22Rv1 (cell line): ENCODE measurements around the gene POLR2L.

Source experiments
- H3K27ac ChIP-seq: fragments of 450-650 bp; 2 replicates; pipeline ENCODE4 v1.5.1; 2017
- ZFX ChIP-seq: fragments of 450-650 bp; IDR thresholded peaks from 2 replicates; pipeline ENCODE4 v1.6.1; 2017; ENCODE audit warnings: antibody characterized with exemption, borderline replicate concordance
- TF ChIP-seq, protein P1 (sequence below): fragments of 450-650 bp; IDR thresholded peaks from 2 replicates; pipeline ENCODE4 v1.5.1; 2017; ENCODE audit warnings: mild to moderate bottlenecking

POLR2L gene

GRCh38 chr11:875769-876301, 33.5 kb upstream of the POLR2L start:
- TF ChIP-seq, protein P1, sequence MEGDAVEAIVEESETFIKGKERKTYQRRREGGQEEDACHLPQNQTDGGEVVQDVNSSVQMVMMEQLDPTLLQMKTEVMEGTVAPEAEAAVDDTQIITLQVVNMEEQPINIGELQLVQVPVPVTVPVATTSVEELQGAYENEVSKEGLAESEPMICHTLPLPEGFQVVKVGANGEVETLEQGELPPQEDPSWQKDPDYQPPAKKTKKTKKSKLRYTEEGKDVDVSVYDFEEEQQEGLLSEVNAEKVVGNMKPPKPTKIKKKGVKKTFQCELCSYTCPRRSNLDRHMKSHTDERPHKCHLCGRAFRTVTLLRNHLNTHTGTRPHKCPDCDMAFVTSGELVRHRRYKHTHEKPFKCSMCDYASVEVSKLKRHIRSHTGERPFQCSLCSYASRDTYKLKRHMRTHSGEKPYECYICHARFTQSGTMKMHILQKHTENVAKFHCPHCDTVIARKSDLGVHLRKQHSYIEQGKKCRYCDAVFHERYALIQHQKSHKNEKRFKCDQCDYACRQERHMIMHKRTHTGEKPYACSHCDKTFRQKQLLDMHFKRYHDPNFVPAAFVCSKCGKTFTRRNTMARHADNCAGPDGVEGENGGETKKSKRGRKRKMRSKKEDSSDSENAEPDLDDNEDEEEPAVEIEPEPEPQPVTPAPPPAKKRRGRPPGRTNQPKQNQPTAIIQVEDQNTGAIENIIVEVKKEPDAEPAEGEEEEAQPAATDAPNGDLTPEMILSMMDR: no peak
- TF ChIP-seq ZFX: no peak
- H3K27ac ChIP-seq: no peak overlapping the region

DNA sequence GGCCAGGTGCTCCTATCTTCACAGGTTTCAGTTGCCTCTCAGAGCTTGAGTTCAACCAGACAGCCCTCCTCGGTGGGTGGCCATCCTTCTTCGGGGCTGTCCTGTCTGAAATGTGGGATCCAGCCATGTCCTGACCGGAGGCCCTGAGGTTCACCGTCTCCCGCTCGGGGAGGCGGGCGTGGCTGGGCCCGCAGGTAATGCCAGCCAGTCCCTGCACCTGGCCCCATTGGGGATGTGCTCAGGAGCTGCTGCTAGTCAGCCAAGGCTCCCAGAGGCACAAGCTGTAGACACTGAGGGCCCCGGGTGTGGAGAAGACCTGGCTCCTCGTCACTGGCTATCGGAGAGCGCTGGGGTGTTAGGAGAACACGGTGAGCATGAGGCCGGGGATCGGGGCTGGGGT, 32.9 kb upstream of the POLR2L start:
- H3K27ac ChIP-seq: no peak overlapping the region
- TF ChIP-seq, protein P1: no peak
- no peak for TF ChIP-seq ZFX

- no peak overlapping the region for H3K27ac ChIP-seq
These were observed 31.4 kb upstream of the POLR2L start for GRCh38 chr11:873706-874105.

GRCh38 chr11:872799-873198, 30.5 kb upstream of the POLR2L start:
- no peak for TF ChIP-seq ZFX
- TF ChIP-seq, protein P1: no peak
- H3K27ac ChIP-seq: no peak overlapping the region

More at GRCh38 chr11:873706-874105, 31.4 kb upstream of the POLR2L start:
- TF ChIP-seq ZFX: no peak
- TF ChIP-seq, protein P1: no peak

DNA sequence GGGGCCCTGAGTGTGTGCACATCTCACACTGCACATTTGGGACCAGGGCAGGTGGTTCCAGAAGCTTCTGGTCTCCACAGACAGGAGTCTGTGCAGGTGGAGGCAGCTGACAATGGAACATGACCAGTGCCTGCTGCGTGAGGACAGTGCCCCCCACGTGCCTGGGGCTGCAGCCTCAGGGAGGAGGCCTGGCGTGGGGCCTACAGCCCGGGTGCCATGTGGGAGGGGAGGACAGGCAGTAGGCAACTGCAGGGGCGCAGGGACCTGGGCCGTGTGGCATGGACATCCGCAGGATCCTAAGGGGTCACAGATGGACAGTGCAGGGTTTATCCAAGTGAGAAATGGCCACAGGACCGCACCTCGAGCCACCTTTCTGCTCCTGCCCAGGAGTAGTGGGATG, 29.1 kb upstream of the POLR2L start:
- TF ChIP-seq, protein P1: no peak
- TF ChIP-seq ZFX: no peak
- no peak overlapping the region for H3K27ac ChIP-seq

DNA sequence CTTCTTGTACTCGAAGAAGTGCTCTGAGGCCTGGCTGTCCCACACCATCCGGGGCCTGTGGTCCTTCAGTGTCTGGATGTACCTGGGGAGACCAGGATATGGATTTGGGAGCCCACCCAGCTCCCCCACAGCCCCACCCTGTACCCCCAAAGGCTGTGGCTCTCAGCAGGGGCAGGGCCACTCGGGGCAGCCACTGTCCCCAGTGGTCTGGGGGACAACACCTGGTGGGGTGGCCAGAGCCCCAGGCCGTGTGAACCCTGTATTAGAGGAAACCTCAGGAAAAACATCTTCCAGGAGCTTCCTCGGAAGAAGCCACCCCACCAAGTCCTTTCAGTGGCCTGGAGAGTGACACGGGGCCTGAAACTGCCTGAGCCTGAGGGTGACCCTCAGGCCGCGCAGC, 28.1 kb upstream of the POLR2L start:
- no peak overlapping the region for H3K27ac ChIP-seq
- TF ChIP-seq ZFX: no peak
- TF ChIP-seq, protein P1: 0 out of 2 replicates have a peak, but pooled peaks have one; percentile 1

DNA sequence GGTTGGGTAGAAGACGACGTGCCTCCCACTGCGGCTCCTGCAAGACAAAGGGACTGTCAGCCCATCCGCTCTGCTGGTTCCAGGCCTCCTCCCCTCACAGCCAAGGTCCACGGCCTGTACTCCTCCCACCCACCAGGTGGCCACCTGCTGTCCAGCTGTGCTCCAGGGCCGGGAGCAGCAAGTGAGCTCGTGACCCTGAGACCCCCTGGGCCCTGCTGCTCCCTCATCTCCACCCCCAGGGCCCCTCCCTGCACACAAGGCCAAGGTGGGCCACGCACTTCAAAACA, 27.7 kb upstream of the POLR2L start:
- H3K27ac ChIP-seq: no peak overlapping the region
- TF ChIP-seq ZFX: no peak
- TF ChIP-seq, protein P1: 0 out of 2 replicates have a peak, but pooled peaks have one; percentile 15
